OCI-LY3 (cell line): ENCODE measurements around the gene SESTD1.

ENCODE experiments used
- EZH2phosphoT487 ChIP-seq: fragments of 200-600 bp; shearing (Covaris generic); IDR thresholded peaks from 2 replicates; pipeline ENCODE4 v1.6.1; 2018; ENCODE audit warnings: antibody characterized with exemption, mixed run types, low read depth
- TF ChIP-seq, protein P1 (sequence below): fragments of 200-600, 300-600 bp; sonication (generic); IDR thresholded peaks from 2 replicates; pipeline ENCODE4 v1.5.1; 2014; ENCODE audit warnings: antibody characterized with exemption, low read length, low read depth

DNA sequence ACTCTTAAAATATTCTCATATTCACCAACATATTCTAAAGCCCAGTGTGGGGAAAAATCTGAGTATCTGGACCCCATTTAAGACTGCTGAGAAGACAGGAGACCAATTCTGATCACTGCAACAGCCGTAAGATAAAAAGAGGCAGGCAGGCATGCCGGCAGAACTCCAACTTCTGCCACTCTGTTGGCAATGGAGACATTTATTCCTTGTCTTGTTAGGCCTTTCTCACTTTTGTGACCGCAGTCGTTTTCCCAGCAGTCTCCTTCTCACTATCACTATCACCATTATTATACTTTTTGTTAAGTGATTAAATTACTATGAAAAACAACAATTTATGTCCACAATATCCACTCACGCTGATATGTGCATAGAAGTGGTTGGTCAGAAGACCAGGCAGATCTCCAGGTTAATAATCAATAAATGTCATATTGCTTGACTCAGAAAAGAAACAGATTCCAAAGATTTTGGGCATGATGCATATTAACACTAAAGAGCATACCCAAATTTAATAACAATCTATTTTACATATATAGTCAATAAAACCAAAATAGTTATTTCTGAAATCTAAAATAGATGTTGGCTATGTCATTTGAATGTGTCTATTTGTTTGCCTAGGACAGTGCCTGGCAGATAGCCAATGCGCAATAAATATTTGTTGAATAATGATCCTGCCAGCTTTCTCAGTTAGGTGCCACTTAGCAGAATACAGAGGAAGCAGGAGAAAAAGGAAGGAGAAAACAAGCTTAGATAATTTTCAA is 38.2 kb downstream of the SESTD1 start:
- TF ChIP-seq, protein P1, sequence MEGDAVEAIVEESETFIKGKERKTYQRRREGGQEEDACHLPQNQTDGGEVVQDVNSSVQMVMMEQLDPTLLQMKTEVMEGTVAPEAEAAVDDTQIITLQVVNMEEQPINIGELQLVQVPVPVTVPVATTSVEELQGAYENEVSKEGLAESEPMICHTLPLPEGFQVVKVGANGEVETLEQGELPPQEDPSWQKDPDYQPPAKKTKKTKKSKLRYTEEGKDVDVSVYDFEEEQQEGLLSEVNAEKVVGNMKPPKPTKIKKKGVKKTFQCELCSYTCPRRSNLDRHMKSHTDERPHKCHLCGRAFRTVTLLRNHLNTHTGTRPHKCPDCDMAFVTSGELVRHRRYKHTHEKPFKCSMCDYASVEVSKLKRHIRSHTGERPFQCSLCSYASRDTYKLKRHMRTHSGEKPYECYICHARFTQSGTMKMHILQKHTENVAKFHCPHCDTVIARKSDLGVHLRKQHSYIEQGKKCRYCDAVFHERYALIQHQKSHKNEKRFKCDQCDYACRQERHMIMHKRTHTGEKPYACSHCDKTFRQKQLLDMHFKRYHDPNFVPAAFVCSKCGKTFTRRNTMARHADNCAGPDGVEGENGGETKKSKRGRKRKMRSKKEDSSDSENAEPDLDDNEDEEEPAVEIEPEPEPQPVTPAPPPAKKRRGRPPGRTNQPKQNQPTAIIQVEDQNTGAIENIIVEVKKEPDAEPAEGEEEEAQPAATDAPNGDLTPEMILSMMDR, result no peak
- TF ChIP-seq EZH2phosphoT487, result no peak
